ENCODE measurements around the gene MAEA.

The MAEA gene

DNA sequence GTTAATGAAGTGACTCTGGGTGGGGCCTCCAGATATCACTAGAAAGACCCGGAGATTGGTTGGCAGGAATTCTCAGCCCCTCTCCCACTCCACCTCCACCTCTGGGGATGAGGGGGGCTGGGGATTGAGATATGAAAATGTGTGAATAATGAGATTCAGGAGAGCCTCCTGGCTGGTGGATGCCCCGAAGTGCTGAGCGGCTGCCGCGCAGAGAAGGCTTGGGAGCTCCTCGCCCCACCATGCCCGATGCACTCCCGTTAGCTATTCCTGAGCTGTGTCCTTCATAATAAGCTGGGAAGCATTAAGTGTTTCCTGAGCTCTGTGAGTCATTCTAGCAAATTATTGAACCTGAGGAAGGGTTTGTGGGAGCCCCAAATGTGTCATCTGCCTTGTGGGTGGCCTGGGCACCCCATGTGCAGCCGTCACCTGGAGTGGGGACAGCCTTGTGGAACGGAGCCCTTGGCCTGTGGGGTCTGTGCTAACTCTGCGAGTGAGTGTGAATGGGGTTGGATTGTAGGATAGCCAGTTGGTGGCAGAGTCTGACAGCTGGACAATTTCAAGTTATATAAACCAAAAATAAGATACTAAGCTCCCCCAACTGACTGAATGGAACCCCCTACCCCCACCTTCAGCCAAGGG, 4.4 kb upstream of the MAEA start:
- TF ChIP-seq GATA3 (IDR thresholded peaks at IDR 0.05; ENCODE audit: low read depth, low read length) (no peak), GATA2 (IDR thresholded peaks at IDR 0.05; ENCODE audit: low read depth, low read length) (no peak)

DNA sequence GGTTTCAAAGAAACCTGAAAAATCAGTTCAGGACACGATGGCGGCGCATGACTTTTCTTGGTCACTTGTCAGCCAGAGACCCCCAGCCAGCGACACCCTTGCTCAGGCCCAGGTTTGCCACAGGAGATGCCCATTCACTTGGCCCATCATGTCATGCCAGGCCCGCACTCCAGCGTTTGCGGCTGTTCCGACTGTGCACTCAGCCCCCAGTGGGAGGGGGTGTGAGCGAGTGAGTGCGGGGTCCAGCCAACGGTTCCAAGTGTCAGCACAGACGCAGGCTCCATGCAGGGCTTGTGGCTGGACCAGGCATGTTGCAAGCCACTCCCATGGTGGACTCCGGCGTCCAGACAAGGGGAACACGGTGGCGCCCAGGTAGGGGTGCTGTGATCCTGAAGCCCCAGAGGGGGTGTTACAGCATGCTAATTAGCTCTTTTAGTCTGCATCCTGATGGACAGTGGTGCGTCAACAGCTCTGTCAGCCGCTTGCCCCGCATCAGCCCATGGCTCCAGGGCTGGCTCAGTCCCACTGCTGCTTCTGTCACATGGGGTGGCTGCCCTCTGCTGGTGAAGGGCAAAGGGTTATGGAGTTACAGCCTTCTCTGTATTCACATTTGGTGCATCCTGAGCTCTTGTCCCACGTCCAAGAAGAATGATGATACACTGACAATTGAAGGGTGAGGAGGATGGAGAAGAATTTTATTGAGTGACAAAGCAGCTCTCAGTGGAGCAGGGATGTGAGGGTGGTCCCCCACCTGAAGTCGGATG, 3.7 kb upstream of the MAEA start:
- TF ChIP-seq GATA2 (IDR thresholded peaks at IDR 0.05; ENCODE audit: low read depth, low read length) (no peak), GATA3 (IDR thresholded peaks at IDR 0.05; ENCODE audit: low read depth, low read length) (no peak)

DNA sequence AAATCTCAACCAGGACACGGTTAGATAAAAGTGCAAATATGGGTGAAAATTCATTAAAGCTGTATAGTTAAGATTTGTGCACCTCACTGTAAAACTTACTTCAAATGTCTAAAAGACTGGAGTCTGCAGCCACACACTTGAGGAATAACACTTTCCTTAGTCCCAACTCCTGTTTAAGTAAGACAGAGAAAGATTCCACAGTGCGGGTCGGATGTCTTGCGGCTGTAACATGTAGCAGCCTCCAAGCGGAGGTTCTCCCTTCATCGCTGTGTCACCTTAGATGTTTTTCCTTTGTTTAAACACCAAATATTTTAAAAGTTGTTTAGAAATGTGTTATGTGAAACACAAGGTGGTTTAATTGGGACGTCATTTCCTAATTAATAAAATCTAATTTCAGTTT, 905 bp upstream of the MAEA start:
- TF ChIP-seq GATA2 (IDR thresholded peaks at IDR 0.05; ENCODE audit: low read depth, low read length) (no peak), GATA3 (IDR thresholded peaks at IDR 0.05; ENCODE audit: low read depth, low read length) (no peak)

DNA sequence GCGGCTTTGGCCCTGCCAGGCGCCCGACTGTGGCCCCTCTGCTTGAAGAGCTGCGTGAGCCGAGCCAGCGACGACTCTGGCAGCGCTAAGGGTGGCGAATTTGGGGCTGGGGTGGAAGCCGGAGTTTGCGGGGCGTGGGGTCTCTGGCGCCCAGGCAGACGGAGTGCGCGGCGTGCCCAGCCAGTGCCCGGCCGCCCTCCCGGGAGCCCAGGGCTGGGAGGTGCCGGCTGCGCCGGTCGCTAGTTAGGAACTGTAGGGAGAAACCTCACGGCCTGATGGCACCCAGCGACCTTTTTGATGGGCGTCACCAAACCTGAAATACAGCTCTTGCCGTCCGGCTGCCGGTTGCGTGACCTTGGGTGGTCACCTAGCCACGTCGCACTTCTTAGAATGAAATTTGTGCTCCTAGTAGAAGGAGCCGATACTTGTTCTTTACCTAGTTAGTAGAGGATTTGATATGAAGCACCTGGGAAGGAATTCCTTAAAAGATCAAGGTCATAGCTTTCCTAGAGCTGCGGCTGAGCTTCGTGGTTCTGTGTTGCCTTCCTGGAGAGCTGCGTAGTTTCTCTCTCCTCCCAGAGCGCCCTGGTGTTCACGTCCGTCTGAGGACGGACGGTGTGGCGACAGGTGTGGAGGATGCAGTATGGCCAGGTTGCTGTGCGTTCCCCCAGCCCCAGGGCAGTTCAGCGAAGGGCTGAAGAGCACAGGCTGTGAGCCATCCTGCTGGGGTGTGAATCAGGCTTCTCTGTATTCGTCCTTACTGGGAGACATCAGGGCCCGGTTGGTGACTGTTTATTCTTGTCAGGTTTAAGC, 680 bp downstream of the MAEA start:
- TF ChIP-seq GATA3 (IDR thresholded peaks at IDR 0.05; ENCODE audit: low read depth, low read length) (no peak), GATA2 (IDR thresholded peaks at IDR 0.05; ENCODE audit: low read depth, low read length) (no peak)

DNA sequence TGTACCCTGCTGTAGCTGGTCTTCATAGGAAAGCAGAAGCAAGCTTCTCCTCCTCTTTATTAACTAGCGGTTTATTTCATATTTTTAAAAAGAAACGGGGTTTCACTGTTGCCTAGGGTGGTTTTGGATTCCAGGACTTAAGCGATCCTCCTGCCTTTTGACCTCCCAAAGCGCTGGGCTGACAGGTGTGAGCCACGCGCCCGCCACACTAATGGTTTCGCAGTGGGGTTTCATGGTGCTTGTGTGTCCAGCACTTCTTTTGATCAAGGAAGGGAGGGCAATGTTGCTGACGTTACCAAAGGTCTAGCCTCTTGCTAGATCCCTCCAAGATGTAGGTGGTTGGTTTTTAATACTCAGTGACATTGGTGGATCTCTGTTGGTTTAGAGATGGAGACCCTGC, 1.4 kb downstream of the MAEA start:
- TF ChIP-seq GATA2 (IDR thresholded peaks at IDR 0.05; ENCODE audit: low read depth, low read length) = no peak
- no peak for TF ChIP-seq GATA3 (IDR thresholded peaks at IDR 0.05; ENCODE audit: low read depth, low read length)

DNA sequence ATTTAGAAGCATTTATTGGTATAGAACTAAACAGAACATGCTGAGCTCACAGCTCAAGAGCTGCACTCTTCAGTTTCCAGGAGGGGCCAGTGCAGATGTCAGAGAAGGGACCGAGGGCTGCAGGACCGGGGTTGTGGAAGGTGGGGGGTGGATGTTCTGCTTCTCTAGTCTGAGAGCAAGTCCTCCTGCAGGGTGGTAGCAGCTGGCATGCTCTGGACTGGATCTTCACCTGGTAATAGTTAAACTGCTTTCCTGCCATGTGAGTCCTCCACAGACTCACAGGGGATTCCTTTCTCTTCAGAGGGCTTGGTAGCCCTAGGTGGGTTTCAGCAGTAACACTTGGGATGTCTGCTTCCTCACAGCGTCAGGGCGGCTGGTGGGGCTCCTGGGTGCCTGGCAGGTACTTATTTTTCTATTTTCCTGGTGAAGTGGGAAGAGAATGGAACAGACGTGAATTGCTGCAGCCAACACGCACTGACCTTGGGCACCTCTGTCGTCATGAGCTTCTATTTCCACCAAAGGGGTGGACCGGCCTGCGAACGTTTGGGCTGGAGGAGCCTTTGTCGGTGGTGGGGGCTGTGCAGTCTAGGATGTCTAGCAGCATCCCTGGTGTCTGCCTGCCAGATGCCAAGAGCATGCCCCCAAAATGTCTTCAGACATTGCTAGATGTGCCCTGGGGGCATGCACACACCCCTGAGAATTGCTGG, 2.5 kb downstream of the MAEA start:
- no peak for TF ChIP-seq GATA3 (IDR thresholded peaks at IDR 0.05; ENCODE audit: low read depth, low read length)
- no peak for TF ChIP-seq GATA2 (IDR thresholded peaks at IDR 0.05; ENCODE audit: low read depth, low read length)

DNA sequence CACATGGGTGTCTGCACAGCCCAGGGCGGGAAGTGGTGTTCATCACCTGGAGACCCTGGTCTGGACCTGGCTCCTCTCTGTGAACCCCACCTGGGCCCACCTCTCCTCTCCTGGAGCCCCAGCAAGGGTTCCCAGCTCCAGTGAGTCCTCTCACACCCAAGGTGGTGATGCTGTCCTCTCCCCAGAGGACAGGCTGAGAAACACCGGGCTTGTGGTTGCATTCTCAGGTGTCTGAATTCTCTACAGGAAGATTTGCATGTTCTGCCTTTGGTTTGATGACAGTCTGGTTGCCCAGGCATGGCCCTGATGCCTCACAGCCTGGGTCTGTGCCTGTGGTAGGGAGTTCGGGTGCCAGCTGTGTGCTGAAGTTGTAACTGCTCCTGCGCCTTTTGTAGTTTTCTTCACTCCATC, 3.8 kb downstream of the MAEA start:
- TF ChIP-seq GATA2 (IDR thresholded peaks at IDR 0.05; ENCODE audit: low read depth, low read length) = no peak
- no peak for TF ChIP-seq GATA3 (IDR thresholded peaks at IDR 0.05; ENCODE audit: low read depth, low read length)

DNA sequence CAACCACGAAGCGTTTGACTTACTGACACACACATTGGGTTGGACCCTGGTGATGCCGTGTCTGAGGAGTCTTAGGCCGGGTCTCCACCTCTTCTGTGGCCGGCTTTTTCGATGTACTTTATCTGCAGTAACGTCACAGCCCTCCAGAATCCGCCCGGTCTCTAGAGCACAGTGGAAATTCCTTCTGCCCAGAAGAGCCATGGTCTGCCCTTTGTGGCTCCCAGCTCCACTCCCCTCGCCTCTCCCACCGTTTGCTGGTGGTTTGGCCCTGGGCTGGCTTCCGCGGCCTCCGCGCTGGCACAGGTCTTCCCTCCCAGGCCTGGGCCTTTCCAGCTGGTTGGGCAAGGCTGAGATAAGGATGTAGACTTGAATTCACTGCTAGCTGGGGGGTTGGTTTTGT, 4.3 kb downstream of the MAEA start:
- no peak for TF ChIP-seq GATA3 (IDR thresholded peaks at IDR 0.05; ENCODE audit: low read depth, low read length)
- no peak for TF ChIP-seq GATA2 (IDR thresholded peaks at IDR 0.05; ENCODE audit: low read depth, low read length)

DNA sequence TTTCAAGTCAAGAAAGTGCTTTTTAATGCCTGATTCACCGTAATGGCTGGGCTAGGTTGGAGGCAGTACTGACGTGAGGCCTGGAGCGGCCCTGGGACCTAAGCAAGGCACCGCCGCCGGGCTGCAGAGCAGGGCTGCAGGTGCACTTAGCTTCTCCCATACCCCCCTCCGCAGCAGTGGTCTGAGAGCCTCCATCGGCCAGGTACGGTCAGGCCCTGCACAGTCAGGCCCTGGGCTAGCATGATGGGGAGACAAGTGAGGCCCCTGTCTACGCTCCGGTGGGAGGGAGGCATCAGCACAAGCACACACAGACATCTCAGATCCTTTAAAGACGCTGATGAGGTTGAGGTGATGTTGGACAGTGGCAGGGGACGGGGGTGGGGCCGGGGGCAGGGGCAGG, 4.7 kb downstream of the MAEA start:
- TF ChIP-seq GATA2 (IDR thresholded peaks at IDR 0.05; ENCODE audit: low read depth, low read length) = no peak
- TF ChIP-seq GATA3 (IDR thresholded peaks at IDR 0.05; ENCODE audit: low read depth, low read length) = no peak

DNA sequence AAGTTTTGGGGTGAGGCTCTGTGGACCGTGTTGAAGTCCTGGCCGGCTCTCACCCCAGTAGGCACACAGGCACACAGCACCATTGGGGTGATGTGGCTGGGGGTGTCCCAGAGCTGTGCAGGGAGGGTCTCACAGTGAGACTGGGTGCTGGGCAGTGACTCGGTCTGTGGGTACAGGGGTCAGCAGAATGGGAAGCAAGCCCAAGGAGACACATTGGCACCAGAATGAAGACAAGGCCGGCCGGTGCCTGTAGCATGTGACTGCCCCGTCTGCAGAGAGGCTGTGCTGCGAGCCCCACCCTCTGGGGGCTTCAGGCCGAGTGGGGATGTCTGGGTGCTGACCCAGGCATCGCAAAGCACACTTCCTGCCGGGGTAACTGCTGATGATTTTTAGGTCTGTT, 5.2 kb downstream of the MAEA start:
- TF ChIP-seq GATA2 (IDR thresholded peaks at IDR 0.05; ENCODE audit: low read depth, low read length) (no peak), GATA3 (IDR thresholded peaks at IDR 0.05; ENCODE audit: low read depth, low read length) (no peak)

DNA sequence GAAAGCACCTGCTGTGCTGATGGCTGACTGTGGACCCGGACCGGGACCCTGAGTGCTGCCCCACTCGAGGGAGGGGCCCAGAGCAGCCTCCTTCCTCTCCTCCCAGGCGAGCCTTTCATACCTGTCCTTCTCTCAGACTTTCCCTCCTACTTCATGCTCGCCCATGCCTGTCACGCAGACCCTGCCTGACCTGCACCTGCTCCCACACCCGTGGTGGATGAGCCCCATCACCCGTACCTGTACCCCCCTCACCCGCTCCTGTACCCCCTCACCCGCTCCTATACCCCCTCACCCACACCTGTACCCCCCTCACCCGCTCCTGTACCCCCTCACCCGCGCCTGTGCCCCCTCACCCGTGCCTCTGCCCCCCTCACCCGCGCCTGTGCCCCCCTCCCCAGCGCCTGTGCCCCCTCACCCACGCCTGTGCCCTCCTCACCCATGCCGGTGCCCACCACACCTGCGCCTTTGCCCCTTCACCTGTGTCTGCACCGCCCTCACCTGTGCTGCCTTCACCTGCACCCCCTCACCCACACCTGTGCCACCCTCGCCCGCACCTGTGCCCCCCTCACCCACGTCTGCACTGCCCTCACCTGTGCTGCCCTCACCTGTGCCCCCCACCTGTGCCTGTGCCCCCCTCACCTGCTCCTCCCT, 5.8 kb downstream of the MAEA start:
- TF ChIP-seq GATA2 (IDR thresholded peaks at IDR 0.05; ENCODE audit: low read depth, low read length) = no peak
- no peak for TF ChIP-seq GATA3 (IDR thresholded peaks at IDR 0.05; ENCODE audit: low read depth, low read length)

DNA sequence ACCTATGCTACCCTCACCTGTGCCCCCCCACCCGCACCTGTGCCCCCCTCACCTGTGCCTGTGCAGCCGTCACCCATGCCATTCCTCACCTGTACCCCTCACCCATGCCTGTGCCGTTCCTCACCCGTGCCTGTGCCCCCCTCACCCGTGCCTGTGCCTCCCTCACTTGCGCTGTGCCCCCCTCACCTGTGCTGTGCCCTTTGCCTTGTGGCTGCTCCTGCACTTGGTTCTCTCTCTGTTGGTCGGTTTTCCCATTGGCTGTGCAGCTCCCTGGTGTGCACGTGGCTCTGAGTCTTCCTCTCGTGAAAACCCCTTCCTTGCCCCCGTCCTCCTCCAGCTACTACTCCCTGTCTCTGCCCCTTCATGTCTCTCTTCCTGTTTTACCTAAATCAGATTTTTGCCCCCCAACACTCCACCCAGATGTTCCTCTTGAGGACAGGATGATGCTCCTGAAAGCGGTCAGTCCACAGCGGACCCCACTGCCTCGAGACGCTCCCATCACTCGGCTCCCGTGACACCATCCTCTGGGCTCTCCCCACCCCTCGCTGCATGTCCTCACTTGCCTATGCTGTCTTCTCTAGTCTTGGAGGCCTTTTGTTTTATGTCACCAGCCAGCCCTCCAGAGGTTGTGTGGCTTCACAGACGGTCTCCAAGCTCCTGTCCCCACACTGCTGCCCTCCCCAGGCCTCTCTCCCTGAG, 6.8 kb downstream of the MAEA start:
- TF ChIP-seq GATA2 (IDR thresholded peaks at IDR 0.05; ENCODE audit: low read depth, low read length) (no peak), GATA3 (IDR thresholded peaks at IDR 0.05; ENCODE audit: low read depth, low read length) (no peak)

DNA sequence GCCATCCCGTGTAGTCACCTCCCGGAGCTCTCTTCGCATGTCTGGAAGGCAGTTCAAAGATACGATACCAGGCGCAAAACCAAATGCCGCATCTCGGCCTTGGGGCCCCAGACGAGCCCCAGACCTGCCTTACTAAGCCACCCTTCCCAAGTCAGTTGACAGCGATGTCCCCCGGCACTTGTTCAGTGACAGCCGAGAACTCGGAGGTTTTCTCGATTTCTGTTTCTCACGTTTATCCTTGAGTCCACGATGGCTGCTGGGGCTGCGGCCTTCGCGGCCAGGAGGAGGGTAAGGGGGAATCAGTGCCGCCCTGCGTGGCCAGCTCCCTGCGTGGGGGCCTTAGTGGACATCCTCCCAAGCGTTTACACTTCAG, 7.3 kb downstream of the MAEA start:
- no peak for TF ChIP-seq GATA2 (IDR thresholded peaks at IDR 0.05; ENCODE audit: low read depth, low read length)
- no peak for TF ChIP-seq GATA3 (IDR thresholded peaks at IDR 0.05; ENCODE audit: low read depth, low read length)
